NCI-H128 (cell line): ENCODE results near the gene ENTPD6.

ENCODE experiments used
- DNase-seq: peaks from one replicate; lab custom pipeline; 2025; ENCODE audit not compliant: unreplicated experiment; lab: John Stamatoyannopoulos, UW

ENTPD6 gene

DNA sequence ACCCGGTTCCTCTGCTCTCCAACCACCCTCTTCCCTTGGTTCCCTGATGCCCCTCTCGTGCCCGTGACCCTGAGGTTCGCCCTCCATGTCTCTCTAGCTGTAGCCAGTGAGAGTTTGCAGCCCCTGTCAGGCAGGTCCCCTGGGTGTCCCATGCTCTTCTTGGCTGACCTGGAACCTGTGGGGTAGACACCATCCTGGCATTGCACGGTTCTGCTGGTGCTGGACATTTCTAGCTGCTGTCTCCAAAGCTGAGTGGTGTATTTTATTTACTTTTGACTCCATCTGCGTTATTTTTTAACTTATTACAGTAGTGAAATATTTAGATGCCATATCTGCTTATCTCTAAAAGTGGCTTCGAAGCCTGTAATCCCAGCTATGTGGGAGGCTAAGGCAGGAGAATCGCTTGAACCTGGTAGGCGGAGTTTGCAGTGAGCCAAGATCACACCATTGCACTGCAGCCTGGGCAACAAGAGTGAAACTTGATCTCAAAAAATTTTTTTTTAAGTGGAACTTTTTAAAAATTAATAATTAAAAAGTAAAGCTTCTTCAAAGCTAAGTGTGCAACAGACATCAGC lies 12.5 kb downstream of the ENTPD6 start:
- no peak for DNase-seq

DNA sequence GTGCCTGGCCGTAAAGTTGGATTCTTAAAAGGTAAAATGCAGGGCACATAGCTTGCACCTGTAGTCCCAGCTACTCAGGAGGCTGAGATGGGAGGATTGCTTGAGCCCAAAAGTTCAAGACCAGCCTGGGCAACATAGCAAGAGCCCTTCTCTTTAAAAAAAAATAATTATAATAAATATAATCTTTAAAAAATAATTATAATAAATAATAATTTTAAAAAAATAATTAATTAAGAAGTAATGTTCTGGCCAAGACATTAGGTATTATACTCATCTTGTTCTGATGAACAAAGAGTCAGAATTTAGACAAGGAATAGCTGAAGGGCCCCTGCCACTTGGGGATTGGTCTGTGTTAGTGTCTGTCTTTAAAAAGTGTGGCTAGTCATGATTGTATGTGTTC lies 13.9 kb downstream of the ENTPD6 start:
- DNase-seq = no peak

GRCh38 chr20:25209911-25210310 lies 14.4 kb downstream of the ENTPD6 start:
- DNase-seq = no peak

- no peak for DNase-seq
These were observed 15.8 kb downstream of the ENTPD6 start for GRCh38 chr20:25211273-25211672.

DNA sequence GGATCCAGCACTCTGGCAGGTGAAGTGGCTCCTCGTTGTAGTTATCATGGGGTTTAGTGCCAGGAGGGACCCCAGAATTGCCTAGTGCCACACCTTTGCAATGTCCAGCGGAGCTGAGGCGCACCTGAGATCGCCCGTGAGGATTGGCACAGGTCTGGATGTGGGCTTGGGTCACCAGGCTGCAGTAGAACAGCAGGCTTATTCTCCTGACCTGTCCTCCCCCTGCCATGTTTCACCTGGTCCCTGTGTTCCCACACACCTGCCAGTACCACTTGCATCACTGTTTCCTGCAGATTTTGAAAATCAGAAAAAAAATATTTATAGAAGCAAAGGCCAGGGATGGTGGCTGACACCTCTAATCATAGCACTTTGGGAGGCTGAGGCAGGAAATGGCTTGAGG lies 16.7 kb downstream of the ENTPD6 start:
- no peak for DNase-seq

DNA sequence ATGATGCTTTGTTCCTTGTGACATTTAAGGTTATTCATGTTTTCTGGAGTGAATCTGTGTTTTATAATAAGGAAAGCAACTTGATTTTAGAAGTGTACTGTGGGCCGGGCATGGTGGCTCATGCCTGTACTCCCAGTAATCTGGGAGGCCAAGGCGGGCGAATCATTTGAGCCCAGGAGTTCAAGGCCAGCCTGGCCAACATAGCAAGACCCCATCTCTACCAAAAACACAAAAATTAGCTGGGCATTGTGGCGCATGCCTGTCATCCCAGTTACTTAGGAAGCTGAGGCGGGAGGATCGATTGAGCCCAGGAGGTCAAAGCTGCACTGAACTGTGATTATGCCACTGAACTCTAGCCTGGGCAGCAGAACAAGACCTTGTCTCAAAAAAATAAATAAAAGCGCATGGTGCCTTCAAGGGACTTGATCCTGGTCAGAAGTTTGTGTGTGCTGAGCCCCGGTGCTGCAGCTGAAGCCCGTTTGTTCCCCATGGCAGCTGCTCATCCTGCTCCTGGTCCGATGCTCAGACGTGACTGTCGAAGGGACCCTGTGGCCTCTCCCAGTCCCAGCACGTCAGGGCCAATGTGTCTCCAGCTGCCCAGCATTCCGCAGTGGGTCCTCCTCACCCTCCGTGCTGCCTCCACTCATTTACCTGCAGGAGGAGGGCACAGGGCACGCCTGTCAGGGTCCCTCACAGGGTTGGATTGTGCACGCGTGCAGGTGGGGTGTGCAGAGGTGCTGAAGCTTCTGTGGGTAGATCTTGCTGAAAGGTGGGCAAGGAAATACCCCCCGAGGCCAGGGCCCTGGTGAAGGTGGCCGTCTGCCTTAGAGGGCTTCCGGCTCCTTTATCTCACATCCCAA lies 18.3 kb downstream of the ENTPD6 start:
- no peak for DNase-seq

DNA sequence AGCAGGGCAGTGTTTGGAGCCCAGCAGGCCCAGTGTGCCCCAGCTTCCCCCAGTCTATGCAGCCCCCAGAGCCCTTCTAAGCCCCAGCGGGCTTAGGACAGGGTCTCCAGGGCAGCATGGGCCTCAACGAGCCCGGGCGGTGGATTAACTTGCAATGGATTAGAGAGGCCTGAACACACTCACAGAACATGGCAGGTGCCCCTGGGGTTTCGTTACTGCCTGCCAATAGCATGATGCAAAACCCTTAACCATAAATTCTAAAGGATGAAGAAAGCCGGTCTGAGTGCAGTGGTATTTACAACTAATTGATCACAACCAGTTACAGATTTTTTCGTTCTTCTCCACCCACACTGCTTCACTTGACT lies 18.9 kb downstream of the ENTPD6 start:
- DNase-seq = no peak

DNA sequence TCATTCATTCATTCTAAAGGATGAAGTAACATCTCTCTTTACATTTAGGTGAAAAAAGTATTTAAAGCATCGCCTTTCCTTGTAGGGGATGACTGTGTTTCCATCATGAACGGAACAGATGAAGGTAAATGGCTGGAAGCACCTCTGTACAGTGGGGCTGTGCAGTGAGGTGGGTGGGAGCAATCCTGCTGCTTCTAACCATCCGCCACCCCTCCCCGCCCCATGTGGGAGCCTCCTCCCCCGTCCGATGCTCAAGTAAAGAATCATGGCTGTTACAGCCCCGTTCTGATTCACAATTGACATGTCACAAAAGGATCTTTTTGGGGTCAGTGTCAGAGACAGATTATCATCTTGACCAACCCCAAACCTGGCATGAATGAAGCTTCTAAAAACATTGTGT lies 19.3 kb downstream of the ENTPD6 start:
- DNase-seq = no peak

GRCh38 chr20:25215521-25215920 lies 20.0 kb downstream of the ENTPD6 start:
- DNase-seq = no peak

DNA sequence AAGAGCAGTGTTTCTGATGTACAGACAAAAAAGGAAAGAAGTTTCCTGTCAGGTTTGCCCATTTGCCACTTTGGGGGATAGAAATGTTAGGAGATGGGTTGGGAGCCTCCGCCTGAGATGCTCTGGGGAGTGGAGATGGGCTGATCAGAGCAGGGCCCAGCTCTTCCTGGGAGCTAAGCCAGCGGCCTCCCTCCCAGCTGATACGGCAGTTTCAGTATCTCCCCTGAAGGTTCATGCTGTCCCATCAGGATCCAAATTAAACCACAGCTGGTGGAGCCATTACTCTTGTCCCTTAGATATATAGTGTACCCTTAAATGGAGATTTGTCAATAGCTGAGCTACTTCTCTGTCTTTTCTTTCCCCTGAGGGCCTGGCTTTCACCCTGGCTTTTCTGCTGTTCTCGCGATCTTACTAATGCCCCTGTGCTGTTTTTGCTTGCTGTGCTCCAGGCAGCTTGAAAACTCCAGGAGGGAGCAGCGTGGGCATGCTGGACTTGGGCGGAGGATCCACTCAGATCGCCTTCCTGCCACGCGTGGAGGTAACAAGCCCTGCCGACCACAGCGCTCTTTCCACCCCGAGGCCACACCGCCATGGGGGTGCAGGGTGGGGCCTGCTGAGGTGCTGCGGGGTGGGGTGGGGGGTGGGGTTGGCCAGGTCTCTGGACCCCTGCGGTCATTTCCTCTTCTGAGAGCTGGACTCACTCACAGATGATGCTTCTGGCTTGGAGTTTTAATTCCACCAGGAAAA lies 20.9 kb downstream of the ENTPD6 start:
- DNase-seq = no peak

- no peak for DNase-seq
These were observed 21.9 kb downstream of the ENTPD6 start for GRCh38 chr20:25217161-25218108.

DNA sequence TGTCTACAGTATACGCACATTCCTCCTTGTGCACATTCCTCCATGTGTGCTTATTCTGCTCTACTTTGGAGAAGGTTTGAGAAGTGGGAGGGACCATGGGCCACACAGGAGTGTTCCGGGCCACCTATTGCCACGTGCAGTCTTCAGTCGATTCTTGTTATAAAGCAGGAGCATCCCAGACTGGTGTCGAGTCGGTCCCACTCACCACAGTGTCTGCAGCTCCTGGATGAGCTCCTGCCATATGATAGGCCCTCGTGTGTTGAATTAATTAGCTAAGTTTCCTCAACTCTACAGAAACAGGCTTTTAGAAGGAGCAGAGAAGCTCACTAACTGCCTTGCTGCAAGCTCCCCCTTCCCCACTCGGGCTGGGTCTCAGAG lies 22.6 kb downstream of the ENTPD6 start:
- no peak for DNase-seq

GRCh38 chr20:25218492-25218891 lies 23.0 kb downstream of the ENTPD6 start:
- no peak for DNase-seq

- no peak for DNase-seq
These were observed 23.9 kb downstream of the ENTPD6 start for GRCh38 chr20:25219365-25219764.

DNA sequence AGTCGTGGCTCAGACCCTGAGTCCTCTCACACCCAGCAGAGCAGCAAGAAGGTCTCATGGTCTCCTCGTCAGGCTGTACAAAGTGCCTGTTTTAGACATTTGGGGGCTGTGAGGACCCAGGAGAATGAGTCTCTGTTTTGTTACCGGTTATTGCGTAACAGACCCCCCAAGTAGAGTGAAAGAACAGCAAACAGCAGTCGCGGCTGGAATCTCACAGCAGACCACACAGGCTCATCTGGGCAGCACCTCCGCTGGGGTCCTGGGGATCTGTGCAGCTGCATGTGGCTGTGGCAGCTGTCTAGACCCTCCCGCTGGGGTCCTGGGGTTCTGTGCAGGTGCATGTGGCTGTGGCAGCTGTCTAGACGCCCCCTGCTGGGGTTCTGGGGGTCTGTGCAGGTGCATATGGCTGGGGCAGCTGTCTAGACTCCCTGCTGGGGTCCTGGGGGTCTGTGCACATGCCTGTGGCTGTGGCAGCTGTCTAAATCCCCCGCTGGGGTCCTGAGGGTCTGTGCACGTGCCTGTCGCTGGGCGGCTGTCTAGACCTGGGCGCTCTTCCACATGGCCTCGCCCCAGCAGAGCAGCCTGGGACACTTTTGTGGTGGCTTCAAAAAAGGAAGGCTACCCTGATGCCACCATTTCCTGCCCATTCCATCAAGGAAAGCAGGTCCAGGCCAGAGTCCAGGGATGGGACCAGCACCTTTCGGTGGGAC lies 24.7 kb downstream of the ENTPD6 start:
- DNase-seq = no peak

GRCh38 chr20:25220810-25221591 lies 25.5 kb downstream of the ENTPD6 start:
- DNase-seq = no peak

DNA sequence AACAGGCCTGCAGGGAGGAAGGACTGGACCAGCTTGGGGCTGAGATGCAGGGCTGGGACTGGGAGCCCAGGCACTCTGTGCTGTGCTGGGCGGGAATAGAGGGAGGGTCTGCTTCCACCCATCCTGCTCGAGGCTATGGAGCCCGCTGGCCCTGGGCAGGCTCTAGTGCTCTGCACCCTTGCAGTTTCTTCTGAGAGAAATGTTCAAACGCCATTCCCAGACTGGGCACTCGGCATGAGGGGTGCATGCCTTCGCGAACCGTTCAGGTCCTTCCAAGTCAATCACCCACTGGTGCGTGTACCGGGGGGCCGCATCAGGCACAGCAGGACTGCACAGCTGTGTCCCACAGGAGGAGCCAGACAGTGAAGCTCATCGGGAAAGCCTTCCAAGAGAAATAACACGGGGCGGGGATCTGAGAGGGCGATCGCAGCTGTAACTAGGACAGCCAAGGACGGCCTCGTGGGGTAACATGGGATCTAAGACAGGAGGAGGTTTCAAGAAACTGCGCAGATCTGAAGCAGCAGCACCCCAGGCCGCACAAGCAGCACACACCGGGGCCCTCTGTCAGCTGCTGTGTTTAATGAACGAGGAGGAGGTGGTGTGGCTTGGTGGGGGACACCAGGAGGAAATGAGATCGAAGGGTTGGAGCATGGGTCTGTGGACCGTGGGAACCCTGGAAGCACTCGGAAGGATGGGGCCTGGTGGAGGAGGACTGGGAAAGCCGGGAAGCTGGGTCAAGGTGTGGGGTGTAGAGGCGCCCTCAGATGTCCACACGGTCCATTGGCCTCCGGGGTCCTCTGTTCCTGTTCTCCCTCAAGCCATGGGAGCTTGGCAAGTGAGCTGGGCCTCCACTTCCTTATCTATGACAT lies 26.3 kb downstream of the ENTPD6 start:
- no peak for DNase-seq

DNA sequence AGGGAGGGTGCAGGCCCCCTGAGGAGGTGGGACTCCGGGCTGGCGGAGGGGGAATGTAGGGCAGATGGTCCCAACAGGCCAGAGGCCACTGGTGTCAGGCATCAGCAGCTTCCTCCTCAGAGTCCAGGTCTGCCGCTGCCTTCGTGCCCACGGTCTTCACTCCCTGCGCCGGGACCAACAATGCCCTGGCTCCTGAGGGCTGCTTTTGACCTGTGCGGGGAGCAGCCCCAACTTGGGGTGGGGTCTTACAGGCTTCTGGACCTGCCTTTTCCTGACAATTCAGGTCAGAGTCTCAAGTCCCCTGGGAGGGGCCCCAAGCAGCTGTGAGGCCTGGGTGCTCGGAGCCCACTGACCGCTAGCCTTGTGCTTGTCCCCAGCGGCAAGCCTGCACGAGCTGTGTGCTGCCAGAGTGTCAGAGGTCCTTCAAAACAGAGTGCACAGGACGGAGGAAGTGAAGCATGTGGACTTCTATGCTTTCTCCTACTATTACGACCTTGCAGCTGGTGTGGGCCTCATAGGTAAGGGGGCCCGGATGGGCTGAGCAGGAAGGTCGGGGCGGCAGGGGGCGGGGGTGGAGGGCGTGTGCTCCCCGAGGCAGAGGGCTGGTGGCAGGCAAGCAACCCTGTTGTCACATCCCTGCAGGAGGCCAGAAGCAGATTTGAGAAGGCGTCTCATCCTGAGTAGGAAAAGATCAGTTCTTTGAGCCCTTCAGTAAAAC lies 27.1 kb downstream of the ENTPD6 start:
- no peak for DNase-seq
